Thyroid gland (tissue), 4 donors: ENCODE measurements around the gene MAGI2. TPM values are rescaled to one million over a fixed set of nuclear protein-coding genes. Genes with fewer than 3 reads are reported as not detected.

Source experiments
- DNase-seq, 2 donors: peaks; one replicate each; pipeline ENCODE4 v3.0.0-alpha.2; 2019
- H3K27ac ChIP-seq, 3 donors: fragments of 200-600 bp; sonication (generic); 1 replicate in 2 of 3; 2 replicates in 1 of 3; pipeline ENCODE4 v1.5.1; 2016 to 2019; ENCODE audit warnings: mild to moderate bottlenecking in 1 of 3, moderate library complexity in 1 of 3
- H3K27me3 ChIP-seq: fragments of 200-600 bp; sonication (generic); one replicate; pipeline ENCODE4 v1.5.1; 2019
- H3K36me3 ChIP-seq, 2 donors: fragments of 200-600 bp; sonication (generic); one replicate each; pipeline ENCODE4 v1.5.1; 2016 to 2019
- H3K4me1 ChIP-seq, 2 donors: fragments of 200-600 bp; sonication (generic); one replicate each; pipeline ENCODE4 v1.5.1; 2017 to 2019
- H3K4me3 ChIP-seq, 3 donors: fragments of 200-600 bp; sonication (generic); replicated peaks in 1 of 3; 1 replicate in 2 of 3; 2 replicates in 1 of 3; pipeline ENCODE4 v1.5.1; 2016; ENCODE audit warnings: mild to moderate bottlenecking in 1 of 3
- H3K9me3 ChIP-seq: fragments of 200-600 bp; sonication (generic); one replicate; pipeline ENCODE4 v1.5.1; 2017
- CTCF ChIP-seq, 6 experiments: fragments of 200-600 bp in 3 of 6; fragments of 450-650 bp in 3 of 6; sonication (generic) in 3 of 6; IDR thresholded peaks; one replicate each; pipeline ENCODE4 v1.5.1; 2016 to 2019; ENCODE audit warnings: antibody characterized with exemption in 6 of 6, mild to moderate bottlenecking in 2 of 6, inconsistent platforms in 1 of 6, moderate library complexity in 1 of 6
- POLR2A ChIP-seq, 2 donors: fragments of 450-650 bp; IDR thresholded peaks; one replicate each; pipeline ENCODE4 v1.6.1; 2017; ENCODE audit warnings: antibody characterized with exemption in 2 of 2, mild to moderate bottlenecking in 2 of 2, moderate library complexity in 1 of 2
- WGBS, 2 donors: methylation state at CpG; one replicate each; pipeline ENCODE4 v1.1.5; 2017; 5-methylcytosine and 5-hydroxymethylcytosine counted together
- intact Hi-C: fragments of 100-400 bp; cut with DNase I; formaldehyde crosslinking; loops from one replicate; pipeline ENCODE4 v1.15.1; 2023
- total RNA-seq, 4 donors: library from RNA; depleted of rRNA; stranded (reverse); fragments of >200 nt; gene quantifications; one replicate each; pipeline ENCODE4 v1.2.3, GENCODE V29; 2016

Gene MAGI2
- total RNA-seq, 4 donors from 2014 or later: 20.7 to 31.1 (median 26.0) TPM

GRCh38 chr7:78165854-78166253, 1287.6 kb downstream of the MAGI2 start:
- no peaks in the 10 kb centered on the region for H3K9me3 ChIP-seq
- no peak overlapping the region for H3K4me3 ChIP-seq
- WGBS, 2 donors: 74 to 76% methylated on average over 3 of the region's 3 CpGs
- no peaks in the 10 kb centered on the region for H3K27me3 ChIP-seq
- peaks cover 15 to 23% of the 10 kb centered on the region in 2 donors for H3K4me1 ChIP-seq
- no peaks in the 10 kb centered on the region for H3K36me3 ChIP-seq
- no peak overlapping the region for H3K27ac ChIP-seq
- DNase-seq: no peak
- intact Hi-C loops: no loop called here
- TF ChIP-seq POLR2A (IDR thresholded peaks at IDR 0.05) (no peak), CTCF (IDR thresholded peaks at IDR 0.05) (no peak)

- no peaks in the 10 kb centered on the region for H3K27me3 ChIP-seq
- no peak for TF ChIP-seq POLR2A (IDR thresholded peaks at IDR 0.05)
- no peak for TF ChIP-seq CTCF (IDR thresholded peaks at IDR 0.05)
- H3K36me3 ChIP-seq: no peaks in the 10 kb centered on the region
- DNase-seq: no peak
- intact Hi-C loops: no loop called here
- no peaks in the 10 kb centered on the region for H3K9me3 ChIP-seq
- no peak overlapping the region for H3K27ac ChIP-seq
- peaks cover 15 to 23% of the 10 kb centered on the region in 2 donors for H3K4me1 ChIP-seq
- WGBS, 2 donors: 77 to 79% methylated on average over 5 of the region's 5 CpGs
- no peak overlapping the region for H3K4me3 ChIP-seq
Observed at GRCh38 chr7:78165454-78165853, 1288.0 kb downstream of the MAGI2 start.

GRCh38 chr7:78164459-78164858, 1289.0 kb downstream of the MAGI2 start:
- intact Hi-C loops: no loop called here

GRCh38 chr7:78161781-78162180, 1291.7 kb downstream of the MAGI2 start:
- WGBS, 2 donors: 86 to 91% methylated on average over 5 of the region's 5 CpGs
- H3K4me3 ChIP-seq: no peak overlapping the region
- H3K4me1 ChIP-seq: no peaks in the 10 kb centered on the region
- no peaks in the 10 kb centered on the region for H3K9me3 ChIP-seq
- no peaks in the 10 kb centered on the region for H3K27me3 ChIP-seq
- H3K36me3 ChIP-seq: no peaks in the 10 kb centered on the region
- intact Hi-C loops: no loop called here
- TF ChIP-seq CTCF (IDR thresholded peaks at IDR 0.05) (no peak), POLR2A (IDR thresholded peaks at IDR 0.05) (no peak)
- no peak overlapping the region for H3K27ac ChIP-seq
- no peak for DNase-seq

More at GRCh38 chr7:78164459-78164858, 1289.0 kb downstream of the MAGI2 start:
- Histone ChIP-seq H3K27me3 (no peaks in the 10 kb centered on the region), H3K4me1 (peaks cover 11 to 17% of the 10 kb centered on the region in 2 donors), H3K27ac (no peak overlapping the region), H3K36me3 (no peaks in the 10 kb centered on the region), H3K4me3 (no peak overlapping the region), H3K9me3 (no peaks in the 10 kb centered on the region)
- TF ChIP-seq POLR2A (IDR thresholded peaks at IDR 0.05): no peak
- TF ChIP-seq CTCF (IDR thresholded peaks at IDR 0.05): no peak
- DNase-seq: no peak
- WGBS, 2 donors: 26 to 29% methylated on average over 1 of the region's 1 CpG

GRCh38 chr7:78159545-78159944, 1293.9 kb downstream of the MAGI2 start:
- Histone ChIP-seq H3K9me3 (no peaks in the 10 kb centered on the region), H3K27me3 (no peaks in the 10 kb centered on the region), H3K4me3 (no peak overlapping the region), H3K36me3 (no peaks in the 10 kb centered on the region), H3K27ac (no peak overlapping the region), H3K4me1 (no peaks in the 10 kb centered on the region)
- intact Hi-C loops: no loop called here
- 94 to 98% methylated on average over 2 of the region's 2 CpGs for WGBS, 2 donors
- TF ChIP-seq CTCF (IDR thresholded peaks at IDR 0.05) (no peak), POLR2A (IDR thresholded peaks at IDR 0.05) (no peak)
- DNase-seq: no peak
